Naive B cell (primary cell): Measurements from ENCODE around the gene TCHP. TPM values are rescaled to one million over a fixed set of nuclear protein-coding genes. Genes with fewer than 3 reads are reported as not detected.
"Not testable (repeated sequence)": the region's sequence is repeated elsewhere in the genome, so short reads cannot be mapped to it uniquely, and the experiment has no call there.

Experiments used
- ATAC-seq, 2 donors: fragments of 150-1000 bp; cut with Tn5 transposase; 2 replicates each; pipeline ENCODE4 v1.10.0; 2021; ENCODE audit warnings: low read depth in 2 of 2, mild to moderate bottlenecking in 2 of 2, moderate library complexity in 2 of 2
- DNase-seq: peaks from one replicate; pipeline ENCODE4 v3.0.0; 2022
- H3K27ac Mint-ChIP-seq, 6 donors: one replicate each; pipeline ENCODE4 v1.8.0; 2020 to 2022; ENCODE audit warnings: mild to moderate bottlenecking in 6 of 6, mixed read lengths in 6 of 6, moderate library complexity in 5 of 6, inconsistent platforms in 2 of 6
- H3K27me3 Mint-ChIP-seq, 3 donors: one replicate each; pipeline ENCODE4 v1.8.0; 2021 to 2022; ENCODE audit warnings: mixed read lengths in 3 of 3, mild to moderate bottlenecking in 1 of 3
- H3K36me3 Mint-ChIP-seq, 2 donors: one replicate each; pipeline ENCODE4 v1.8.0; 2020 to 2022; ENCODE audit warnings: mixed read lengths in 2 of 2, inconsistent platforms in 1 of 2, mild to moderate bottlenecking in 1 of 2
- H3K4me1 Mint-ChIP-seq, 3 donors: one replicate each; pipeline ENCODE4 v1.8.0; 2020 to 2022; ENCODE audit warnings: mixed read lengths in 3 of 3, inconsistent platforms in 1 of 3, mild to moderate bottlenecking in 1 of 3, moderate library complexity in 1 of 3
- H3K4me3 Mint-ChIP-seq, 8 donors: one replicate each; pipeline ENCODE4 v1.8.0; 2020 to 2022; ENCODE audit warnings: mild to moderate bottlenecking in 8 of 8, mixed read lengths in 8 of 8, moderate library complexity in 8 of 8, inconsistent platforms in 2 of 8
- H3K9me3 Mint-ChIP-seq, 7 donors: one replicate each; pipeline ENCODE4 v1.8.0; 2020 to 2022; ENCODE audit warnings: mixed read lengths in 7 of 7, mild to moderate bottlenecking in 5 of 7, inconsistent platforms in 2 of 7, moderate library complexity in 1 of 7
- polyA plus RNA-seq, 6 donors: library from polyadenylated mRNA; unstranded; fragments of 300-500 nt; fragmentation: Illumina TruSeq; gene quantifications; one replicate each; pipeline ENCODE4 v1.2.3, GENCODE V29; 2021; ENCODE audit warnings: low read depth in 6 of 6

The TCHP gene
- polyA plus RNA-seq, 6 donors from 2014 or later: 5.6 to 10.3 (median 6.4) TPM

GRCh38 chr12:109883461-109883860 is 16.6 kb upstream of the TCHP start:
- Mint-ChIP-seq H3K4me3 (peak overlapping the region in 2 of 8 donors; percentile 12 to 43), H3K4me1 (peaks cover 40 to 51% (median 47%) of the 10 kb centered on the region in 3 donors), H3K36me3 (no peaks in the 10 kb centered on the region), H3K27ac (peak overlapping the region in 1 of 6 donors; percentile 79), H3K9me3 (no peaks in the 10 kb centered on the region), H3K27me3 (no peaks in the 10 kb centered on the region)
- ATAC-seq: no peak
- no peak for DNase-seq

GRCh38 chr12:109885616-109886015 is 14.5 kb upstream of the TCHP start:
- ATAC-seq (no peak), DNase-seq (no peak)
- H3K27ac Mint-ChIP-seq: no peak overlapping the region
- no peaks in the 10 kb centered on the region for H3K36me3 Mint-ChIP-seq
- peaks cover 38 to 52% (median 45%) of the 10 kb centered on the region in 3 donors for H3K4me1 Mint-ChIP-seq
- no peaks in the 10 kb centered on the region for H3K9me3 Mint-ChIP-seq
- H3K27me3 Mint-ChIP-seq: no peaks in the 10 kb centered on the region
- no peak overlapping the region for H3K4me3 Mint-ChIP-seq

- Mint-ChIP-seq H3K27ac (peak overlapping the region; percentile 82 to 97 (median 92)), H3K36me3 (no peaks in the 10 kb centered on the region), H3K27me3 (no peaks in the 10 kb centered on the region), H3K4me1 (peaks cover 42 to 56% (median 53%) of the 10 kb centered on the region in 3 donors), H3K4me3 (peak overlapping the region; percentile 15 to 90 (median 81)), H3K9me3 (no peaks in the 10 kb centered on the region)
- ATAC-seq: peak; percentile 59 to 68
- DNase-seq: no peak
These were observed 11.7 kb upstream of the TCHP start for GRCh38 chr12:109888179-109889020.

- Mint-ChIP-seq H3K4me3 (no peak overlapping the region), H3K27me3 (no peaks in the 10 kb centered on the region), H3K36me3 (no peaks in the 10 kb centered on the region), H3K4me1 (peaks cover 42 to 60% (median 52%) of the 10 kb centered on the region in 3 donors), H3K27ac (peak overlapping the region in 3 of 6 donors; percentile 65 to 74 (median 73)), H3K9me3 (no peaks in the 10 kb centered on the region)
- DNase-seq: no peak
- no peak for ATAC-seq
These were observed 9.4 kb upstream of the TCHP start for GRCh38 chr12:109890620-109891170.

GRCh38 chr12:109891731-109892130 is 8.3 kb upstream of the TCHP start:
- Mint-ChIP-seq H3K27ac (peak overlapping the region in 4 of 6 donors; percentile 1 to 59 (median 54)), H3K4me1 (peaks cover 42 to 60% (median 52%) of the 10 kb centered on the region in 3 donors), H3K4me3 (peak overlapping the region in 2 of 8 donors; percentile 58 to 59)
- H3K36me3 Mint-ChIP-seq, H3K9me3 Mint-ChIP-seq, H3K27me3 Mint-ChIP-seq, DNase-seq, ATAC-seq: not testable (repeated sequence)

- H3K27me3 Mint-ChIP-seq: no peaks in the 10 kb centered on the region
- H3K4me1 Mint-ChIP-seq: peaks cover 41 to 56% (median 51%) of the 10 kb centered on the region in 3 donors
- no peaks in the 10 kb centered on the region for H3K9me3 Mint-ChIP-seq
- peak overlapping the region in 7 of 8 donors; percentile 30 to 82 (median 67) for H3K4me3 Mint-ChIP-seq
- peak overlapping the region in 5 of 6 donors; percentile 49 to 93 (median 57) for H3K27ac Mint-ChIP-seq
- no peaks in the 10 kb centered on the region for H3K36me3 Mint-ChIP-seq
- no peak for ATAC-seq
- no peak for DNase-seq
These were observed 7.8 kb upstream of the TCHP start for GRCh38 chr12:109892165-109892715.

GRCh38 chr12:109892748-109893147 is 7.3 kb upstream of the TCHP start:
- peak; percentile 70 to 79 for ATAC-seq
- Mint-ChIP-seq H3K36me3 (no peaks in the 10 kb centered on the region), H3K4me3 (peak overlapping the region; percentile 51 to 82 (median 67)), H3K27ac (peak overlapping the region; percentile 49 to 93 (median 68)), H3K27me3 (no peaks in the 10 kb centered on the region), H3K4me1 (peaks cover 37 to 51% (median 46%) of the 10 kb centered on the region in 3 donors), H3K9me3 (no peaks in the 10 kb centered on the region)
- DNase-seq: no peak

- Mint-ChIP-seq H3K27ac (peak overlapping the region; percentile 32 to 89 (median 62)), H3K4me1 (peaks cover 30 to 45% (median 40%) of the 10 kb centered on the region in 3 donors), H3K27me3 (no peaks in the 10 kb centered on the region), H3K4me3 (peak overlapping the region in 6 of 8 donors; percentile 51 to 82 (median 67)), H3K9me3 (no peaks in the 10 kb centered on the region), H3K36me3 (no peaks in the 10 kb centered on the region)
- DNase-seq: no peak
- peak in 1 of 2 donors; percentile 2 for ATAC-seq
These were observed 6.6 kb upstream of the TCHP start for GRCh38 chr12:109893261-109893995.

- no peaks in the 10 kb centered on the region for H3K9me3 Mint-ChIP-seq
- ATAC-seq: no peak
- H3K36me3 Mint-ChIP-seq: no peaks in the 10 kb centered on the region
- no peak overlapping the region for H3K4me3 Mint-ChIP-seq
- DNase-seq: no peak
- peak overlapping the region in 1 of 6 donors; percentile 47 for H3K27ac Mint-ChIP-seq
- no peaks in the 10 kb centered on the region for H3K27me3 Mint-ChIP-seq
- peaks cover 18 to 34% (median 27%) of the 10 kb centered on the region in 3 donors for H3K4me1 Mint-ChIP-seq
These were observed 5.1 kb upstream of the TCHP start for GRCh38 chr12:109894939-109895338.

- no peak for ATAC-seq
- no peaks in the 10 kb centered on the region for H3K36me3 Mint-ChIP-seq
- no peak for DNase-seq
- H3K4me1 Mint-ChIP-seq: peaks cover 24 to 43% (median 36%) of the 10 kb centered on the region in 3 donors
- no peaks in the 10 kb centered on the region for H3K9me3 Mint-ChIP-seq
- no peak overlapping the region for H3K27ac Mint-ChIP-seq
- H3K27me3 Mint-ChIP-seq: no peaks in the 10 kb centered on the region
- peak overlapping the region in 1 of 8 donors; percentile 58 for H3K4me3 Mint-ChIP-seq
These were observed 3.9 kb upstream of the TCHP start for GRCh38 chr12:109896188-109896587.

- Mint-ChIP-seq H3K4me1 (peaks cover 30 to 45% (median 39%) of the 10 kb centered on the region in 3 donors), H3K27ac (peak overlapping the region in 1 of 6 donors; percentile 4), H3K4me3 (peak overlapping the region in 2 of 8 donors; percentile 15 to 58), H3K36me3 (no peaks in the 10 kb centered on the region), H3K9me3 (no peaks in the 10 kb centered on the region), H3K27me3 (no peaks in the 10 kb centered on the region)
- ATAC-seq (no peak), DNase-seq (no peak)
These were observed 3.0 kb upstream of the TCHP start for GRCh38 chr12:109897029-109897428.

- ATAC-seq, H3K9me3 Mint-ChIP-seq, H3K27me3 Mint-ChIP-seq, DNase-seq: not testable (repeated sequence)
- Mint-ChIP-seq H3K4me1 (peaks cover 16 to 30% (median 24%) of the 10 kb centered on the region in 3 donors), H3K4me3 (peak overlapping the region; percentile 38 to 99 (median 96)), H3K36me3 (peaks cover 4 to 10% of the 10 kb centered on the region in 2 donors), H3K27ac (peak overlapping the region in 2 of 6 donors; percentile 67 to 98)
These were observed 729 bp upstream of the TCHP start for GRCh38 chr12:109899345-109899744.
